HG02642 (cell line): Measurements from ENCODE around the gene RAPGEF1.

Experiments used
- ATAC-seq: cut with Tn5 transposase; IDR thresholded peaks from one replicate; pipeline ENCODE4 v1.9.1; 2021; ENCODE audit warnings: mild to moderate bottlenecking; ENCODE audit not compliant: unreplicated experiment, poor library complexity

Gene RAPGEF1

GRCh38 chr9:131579789-131580211 lies 160.1 kb downstream of the RAPGEF1 start:
- ATAC-seq: no peak

- ATAC-seq: no peak
Observed at GRCh38 chr9:131578731-131579504, 161.0 kb downstream of the RAPGEF1 start.

GRCh38 chr9:131578021-131578420 lies 161.9 kb downstream of the RAPGEF1 start:
- ATAC-seq: no peak

GRCh38 chr9:131577005-131578000 lies 162.6 kb downstream of the RAPGEF1 start:
- ATAC-seq: no peak

GRCh38 chr9:131575946-131576853 lies 163.7 kb downstream of the RAPGEF1 start:
- ATAC-seq: no peak

- ATAC-seq: no peak
Observed at GRCh38 chr9:131574730-131575640, 164.9 kb downstream of the RAPGEF1 start.

GRCh38 chr9:131567910-131568309 lies 172.0 kb downstream of the RAPGEF1 start:
- no peak for ATAC-seq

- no peak for ATAC-seq
Observed at GRCh38 chr9:131566158-131566557, 173.7 kb downstream of the RAPGEF1 start.

- ATAC-seq: no peak
Observed at GRCh38 chr9:131565369-131565768, 174.5 kb downstream of the RAPGEF1 start.

- no peak for ATAC-seq
Observed at GRCh38 chr9:131562032-131562959, 177.6 kb downstream of the RAPGEF1 start.

- no peak for ATAC-seq
Observed at GRCh38 chr9:131559421-131560000, 180.4 kb downstream of the RAPGEF1 start.

- ATAC-seq: no peak
Observed at GRCh38 chr9:131557855-131558548, 181.9 kb downstream of the RAPGEF1 start.

GRCh38 chr9:131555841-131556673 lies 183.8 kb downstream of the RAPGEF1 start:
- no peak for ATAC-seq

- ATAC-seq: no peak
Observed at GRCh38 chr9:131554843-131555351, 185.0 kb downstream of the RAPGEF1 start.

GRCh38 chr9:131554087-131554842 lies 185.6 kb downstream of the RAPGEF1 start:
- no peak for ATAC-seq
